HCT116 (cell line): Measurements from ENCODE around the gene RSL1D1. TPM values are rescaled to one million over a fixed set of nuclear protein-coding genes. Genes with fewer than 3 reads are reported as not detected.

Source experiments
- ATAC-seq: fragments of 200-7000 bp; cut with Tn5 transposase; 2 replicates; pipeline ENCODE4 v1.9.1; 2020; ENCODE audit warnings: mild to moderate bottlenecking, moderate library complexity
- BruUV-seq: library from RNA; stranded (reverse); fragments of 400-500 nt; replicated peaks from 2 replicates; lab custom pipeline; 2021; lab: Mats Ljungman, UMichigan
- CTCF ChIA-PET: fragments of 300-600 bp; sonication (Branson Sonifier 250); formaldehyde crosslinking; loops from one replicate; lab custom pipeline; 2021; ENCODE audit warnings: antibody characterized with exemption; lab: Charles Lee
- POLR2A ChIA-PET: fragments of 300-600, 350-600 bp; sonication (Branson Sonifier 250); formaldehyde crosslinking; loops from one replicate; lab custom pipeline; 2021; ENCODE audit warnings: antibody characterized with exemption; lab: Charles Lee
- RAD21 ChIA-PET, 2 experiments: fragments of 300-600 bp; sonication (Branson Sonifier 250); formaldehyde crosslinking; loops; one replicate each; lab custom pipeline; 2023; ENCODE audit warnings: low total read pairs in 2 of 2; ENCODE audit not compliant: uncharacterized antibody in 2 of 2, unreplicated experiment in 2 of 2, low non-redundant PET in 1 of 2; lab: Charles Lee
- DNase-seq: peaks from one replicate; pipeline ENCODE4 v3.0.0-alpha.2; 2010; ENCODE audit warnings: low read depth, low spot score
- H2AFZ ChIP-seq: fragments of 200-600 bp; shearing (Covaris generic), sonication (generic); 2 replicates; pipeline ENCODE4 v1.6.1; 2017; ENCODE audit warnings: low read depth, mixed run types, mixed read lengths, antibody characterized with exemption, low read length; ENCODE audit not compliant: poor library complexity, severe bottlenecking
- H3K27ac ChIP-seq: 2 replicates; pipeline ENCODE4 v1.5.1; 2012; ENCODE audit warnings: low read depth, low read length
- H3K27me3 ChIP-seq: fragments of 200-600 bp; sonication (generic); 2 replicates; pipeline ENCODE4 v1.6.1; 2016; ENCODE audit warnings: mixed run types, low read length, mixed read lengths; ENCODE audit not compliant: insufficient read depth
- H3K36me3 ChIP-seq, 2 experiments: fragments of 200-500 bp in 1 of 2; fragments of 200-600 bp in 1 of 2; sonication (Bioruptor generic) in 1 of 2; sonication (generic) in 1 of 2; 2 replicates each; pipeline versions ENCODE4 v1.5.1 to v1.6.1; 2014 to 2016; ENCODE audit warnings: low read length in 2 of 2, inconsistent platforms in 1 of 2, mixed read lengths in 1 of 2, mixed run types in 1 of 2; ENCODE audit not compliant: insufficient read depth in 2 of 2, control insufficient read depth in 1 of 2
- H3K4me1 ChIP-seq, 2 experiments: fragments of 200-600 bp in 1 of 2; sonication (generic) in 1 of 2; 2 replicates each; pipeline versions ENCODE4 v1.5.1 to v1.6.1; 2012 to 2017; ENCODE audit warnings: low read length in 2 of 2, inconsistent platforms in 1 of 2, mild to moderate bottlenecking in 1 of 2, mixed read lengths in 1 of 2, mixed run types in 1 of 2, moderate library complexity in 1 of 2; ENCODE audit not compliant: insufficient read depth in 2 of 2, control insufficient read depth in 1 of 2
- H3K4me2 ChIP-seq: fragments of 200-600 bp; sonication (generic); 2 replicates; pipeline ENCODE4 v1.6.1; 2017; ENCODE audit warnings: mixed run types, low read length, mixed read lengths
- H3K4me3 ChIP-seq, 2 experiments: fragments of 200-600 bp in 1 of 2; sonication (generic) in 1 of 2; replicated peaks in 1 of 2; 2 replicates each; pipeline ENCODE4 v1.5.1; 2011 to 2016; ENCODE audit warnings: low read length in 2 of 2, control low read depth in 1 of 2, low read depth in 1 of 2, mild to moderate bottlenecking in 1 of 2, mixed read lengths in 1 of 2, mixed run types in 1 of 2
- H3K79me2 ChIP-seq: fragments of 200-600 bp; sonication (generic); 2 replicates; pipeline ENCODE4 v1.6.1; 2017; ENCODE audit warnings: mild to moderate bottlenecking, mixed run types, low read length, moderate library complexity, mixed read lengths; ENCODE audit not compliant: insufficient read depth
- H3K9ac ChIP-seq: fragments of 200-600 bp; sonication (generic); 2 replicates; pipeline ENCODE4 v1.6.1; 2016; ENCODE audit warnings: low read length, mixed read lengths
- H3K9me2 ChIP-seq: fragments of 200-600 bp; sonication (generic), shearing (Covaris generic); 2 replicates; pipeline ENCODE4 v1.6.1; 2017; ENCODE audit warnings: mixed run types, mild to moderate bottlenecking, moderate library complexity; ENCODE audit not compliant: insufficient read depth
- H3K9me3 ChIP-seq, 2 experiments: fragments of 200-500 bp in 1 of 2; fragments of 200-600 bp in 1 of 2; sonication (Bioruptor generic) in 1 of 2; sonication (generic) in 1 of 2; 2 replicates each; pipeline ENCODE4 v1.6.1; 2014 to 2017; ENCODE audit warnings: low read length in 2 of 2, mixed read lengths in 2 of 2, inconsistent platforms in 1 of 2, low read depth in 1 of 2, mild to moderate bottlenecking in 1 of 2, mixed run types in 1 of 2, moderate library complexity in 1 of 2; ENCODE audit not compliant: control insufficient read depth in 1 of 2, insufficient read depth in 1 of 2
- H4K20me1 ChIP-seq: fragments of 200-600 bp; sonication (generic), shearing (Covaris generic); 2 replicates; pipeline ENCODE4 v1.6.1; 2017; ENCODE audit warnings: mixed run types, mild to moderate bottlenecking, moderate library complexity; ENCODE audit not compliant: insufficient read depth
- CTCF ChIP-seq, 3 experiments: fragments of 200-600 bp in 1 of 3; sonication (generic) in 1 of 3; IDR thresholded peaks in 2 of 3; conservative IDR thresholded peaks in 1 of 3; 2 replicates each; pipeline ENCODE4 v1.5.1; 2012 to 2017; ENCODE audit warnings: low read depth in 2 of 3, low read length in 2 of 3, antibody characterized with exemption in 1 of 3, borderline replicate concordance in 1 of 3, control low read depth in 1 of 3, mild to moderate bottlenecking in 1 of 3, mixed read lengths in 1 of 3, mixed run types in 1 of 3, moderate library complexity in 1 of 3; ENCODE audit not compliant: insufficient read depth in 1 of 3
- RAD21 ChIP-seq: IDR thresholded peaks from 2 replicates; pipeline ENCODE4 v1.6.1; 2012; ENCODE audit warnings: low read depth, mild to moderate bottlenecking
- SIN3A ChIP-seq: IDR thresholded peaks from 2 replicates; pipeline ENCODE4 v1.6.1; 2012; ENCODE audit warnings: low read depth
- SP1 ChIP-seq: IDR thresholded peaks from 2 replicates; pipeline ENCODE4 v1.6.1; 2012; ENCODE audit warnings: low read depth
- YY1 ChIP-seq: IDR thresholded peaks from 2 replicates; pipeline ENCODE4 v1.6.1; 2011; ENCODE audit warnings: low read length, low read depth, moderate library complexity, mild to moderate bottlenecking; ENCODE audit not compliant: insufficient replicate concordance; ENCODE audit errors: extremely low read depth
- ZBTB33 ChIP-seq: IDR thresholded peaks from 2 replicates; pipeline ENCODE4 v1.6.1; 2011; ENCODE audit warnings: mild to moderate bottlenecking, low read length, moderate library complexity; ENCODE audit not compliant: insufficient replicate concordance; ENCODE audit errors: extremely low read depth
- ZFX ChIP-seq: fragments of 450-650 bp; IDR thresholded peaks from 2 replicates; pipeline ENCODE4 v1.6.1; 2017
- intact Hi-C: fragments of 100-400 bp; cut with micrococcal nuclease; formaldehyde crosslinking; loops from 2 replicates; pipeline ENCODE4 v1.10.0; 2022
- total RNA-seq: library from RNA; stranded (reverse); gene quantifications from one replicate; pipeline ENCODE4 v1.2.1, GENCODE V29; 2021; ENCODE audit not compliant: unreplicated experiment

Gene RSL1D1
- total RNA-seq, 1 experiment from 2014 or later = 291 TPM

GRCh38 chr16:11871193-11871592 is 19.9 kb upstream of the RSL1D1 start:
- no peak for DNase-seq
- Histone ChIP-seq H3K9me3 (no peaks in the 10 kb centered on the region), H3K4me3 (no peak overlapping the region), H2AFZ (no peak overlapping the region), H3K27ac (no peak overlapping the region; the same call in 1 of the 2 replicates), H3K9ac (no peak overlapping the region), H3K4me2 (no peak overlapping the region), H3K4me1 (peaks cover 16 to 31% of the 10 kb centered on the region in 2 experiments)
- BruUV-seq = no TSS peak
- POLR2A ChIA-PET = no interaction called here
- CTCF ChIA-PET = no interaction called here
- TF ChIP-seq SIN3A (no peak), CTCF (IDR thresholded peaks at IDR 0.05 in 2 of 3, conservative IDR thresholded peaks at IDR 0.05 in 1 of 3; ENCODE audit: borderline replicate concordance in 1 of 3, insufficient read depth in 1 of 3, low read depth in 2 of 3, low read length in 2 of 3) (peak in 2 of 3 experiments; percentile 6 to 27; a peak in 1 of 6 replicates), ZFX (no peak), YY1 (no peak), SP1 (no peak), RAD21 (peak; percentile 30), ZBTB33 (no peak)
- TF ChIP-seq, all 23 proteins: peak for 2
- intact Hi-C loops = loop anchor here (10.0 kb wide), 1 partner anchor 194 kb away; no protein-coding TSS in a partner anchor
- 0 out of 2 replicates have a peak, but pooled peaks have one; percentile 19 for ATAC-seq
- peaks cover 20% of the 10 kb centered on the region; the same call in 1 of the 2 replicates for H4K20me1 ChIP-seq
- H3K79me2 ChIP-seq = peaks cover 20% of the 10 kb centered on the region; the same call in 1 of the 2 replicates
- peaks cover 38 to 50% of the 10 kb centered on the region in 2 experiments; a peak in 3 of 4 replicates for H3K36me3 ChIP-seq
- no peaks in the 10 kb centered on the region for H3K27me3 ChIP-seq
- RAD21 ChIA-PET = no interaction called here
- no peaks in the 10 kb centered on the region for H3K9me2 ChIP-seq
